AG09309 (cell line): Measurements from ENCODE around the gene GLYATL1.
"Not testable (repeated sequence)": the region's sequence is repeated elsewhere in the genome, so short reads cannot be mapped to it uniquely, and the experiment has no call there.

ENCODE experiments used
- DNase-seq: peaks from one replicate; pipeline ENCODE4 v3.0.0-alpha.2; 2010; ENCODE audit warnings: low read depth
- H3K4me3 ChIP-seq: 2 replicates; pipeline ENCODE4 v1.5.1; 2011; ENCODE audit warnings: mild to moderate bottlenecking, low read depth, low read length, moderate library complexity; ENCODE audit not compliant: control insufficient read depth
- TF ChIP-seq, protein P1 (sequence below): IDR thresholded peaks from 2 replicates; pipeline ENCODE4 v1.5.1; 2011; ENCODE audit warnings: mild to moderate bottlenecking, low read depth, low read length, inconsistent platforms; ENCODE audit not compliant: insufficient read depth, control insufficient read depth; ENCODE audit errors: missing control alignments

Gene GLYATL1

DNA sequence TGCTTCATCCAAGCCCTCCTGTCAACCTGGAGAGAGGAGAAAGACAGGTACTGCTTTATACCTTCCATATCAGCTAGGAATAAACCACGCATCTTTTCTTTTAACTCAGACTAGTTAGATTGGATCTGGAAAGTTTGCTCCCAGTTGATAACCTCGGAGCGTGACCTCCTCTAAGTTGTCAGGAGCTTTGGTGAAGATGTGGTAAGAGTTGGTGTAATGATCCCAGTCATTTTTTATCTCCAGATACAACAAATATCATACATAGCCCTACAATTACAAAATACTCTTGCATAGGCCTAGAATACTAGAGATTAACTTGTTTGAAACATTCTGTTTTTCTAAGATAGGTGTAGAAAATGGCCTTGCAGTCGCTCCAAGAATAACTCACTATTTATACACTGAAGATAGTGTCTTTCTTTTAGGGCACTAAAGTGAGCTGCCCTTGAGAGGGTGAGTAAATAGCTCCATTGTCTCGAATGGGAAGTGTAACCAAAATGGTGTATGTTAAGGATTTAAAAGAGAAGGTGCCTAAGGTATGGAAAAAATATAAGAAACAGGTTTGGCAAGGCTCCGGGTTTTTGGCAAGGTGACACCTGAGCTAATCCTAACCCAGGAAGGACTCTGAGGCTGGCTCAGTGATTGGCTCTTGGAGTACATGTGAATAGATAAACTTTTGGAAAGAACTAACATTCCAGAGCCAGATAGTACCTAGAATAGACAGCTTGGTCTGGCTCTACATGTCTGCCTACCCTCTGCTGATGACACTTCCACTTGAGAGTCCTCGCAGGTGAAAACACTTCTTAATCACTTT, 59.4 kb downstream of the GLYATL1 start:
- TF ChIP-seq, protein P1, sequence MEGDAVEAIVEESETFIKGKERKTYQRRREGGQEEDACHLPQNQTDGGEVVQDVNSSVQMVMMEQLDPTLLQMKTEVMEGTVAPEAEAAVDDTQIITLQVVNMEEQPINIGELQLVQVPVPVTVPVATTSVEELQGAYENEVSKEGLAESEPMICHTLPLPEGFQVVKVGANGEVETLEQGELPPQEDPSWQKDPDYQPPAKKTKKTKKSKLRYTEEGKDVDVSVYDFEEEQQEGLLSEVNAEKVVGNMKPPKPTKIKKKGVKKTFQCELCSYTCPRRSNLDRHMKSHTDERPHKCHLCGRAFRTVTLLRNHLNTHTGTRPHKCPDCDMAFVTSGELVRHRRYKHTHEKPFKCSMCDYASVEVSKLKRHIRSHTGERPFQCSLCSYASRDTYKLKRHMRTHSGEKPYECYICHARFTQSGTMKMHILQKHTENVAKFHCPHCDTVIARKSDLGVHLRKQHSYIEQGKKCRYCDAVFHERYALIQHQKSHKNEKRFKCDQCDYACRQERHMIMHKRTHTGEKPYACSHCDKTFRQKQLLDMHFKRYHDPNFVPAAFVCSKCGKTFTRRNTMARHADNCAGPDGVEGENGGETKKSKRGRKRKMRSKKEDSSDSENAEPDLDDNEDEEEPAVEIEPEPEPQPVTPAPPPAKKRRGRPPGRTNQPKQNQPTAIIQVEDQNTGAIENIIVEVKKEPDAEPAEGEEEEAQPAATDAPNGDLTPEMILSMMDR: no peak
- H3K4me3 ChIP-seq: no peak overlapping the region
- no peak for DNase-seq

DNA sequence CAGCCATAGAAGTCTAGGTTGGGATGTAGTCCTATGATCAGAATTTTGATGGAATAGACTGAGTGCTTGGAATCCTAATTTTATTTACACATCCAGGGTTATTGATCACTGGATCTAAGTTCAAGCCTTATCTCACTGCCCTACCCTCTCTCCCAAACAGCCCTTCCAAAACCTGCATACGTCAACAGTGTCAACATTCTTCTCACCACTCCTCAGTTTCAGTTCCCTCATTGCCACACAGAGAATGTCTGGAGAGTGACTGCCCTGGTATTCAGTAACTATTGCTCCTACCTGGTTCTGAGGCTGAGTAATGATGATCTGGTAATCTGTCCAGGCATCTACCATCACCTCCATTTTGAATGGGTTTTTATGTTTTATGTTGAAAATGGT, 60.0 kb downstream of the GLYATL1 start:
- no peak overlapping the region for H3K4me3 ChIP-seq
- DNase-seq: no peak
- TF ChIP-seq, protein P1: no peak

DNA sequence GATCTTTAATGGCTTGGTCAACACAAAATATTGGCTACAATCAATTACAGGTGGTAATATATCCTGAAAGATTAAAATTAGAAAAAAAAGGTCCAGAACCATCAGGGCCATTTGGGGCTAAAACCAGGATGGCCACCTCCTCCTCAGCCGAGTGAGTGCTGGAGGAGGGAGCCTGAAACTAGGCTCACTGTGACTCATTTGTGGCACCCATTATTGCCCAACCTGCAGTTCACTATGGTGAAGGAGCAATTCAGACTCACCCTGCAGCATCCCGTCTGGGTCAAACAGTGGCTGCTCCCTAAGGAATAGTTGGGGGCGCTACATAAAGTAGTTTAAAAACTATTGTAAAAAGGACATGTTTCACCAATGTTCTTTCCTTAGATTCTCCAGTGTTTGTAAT, 60.7 kb downstream of the GLYATL1 start:
- no peak overlapping the region for H3K4me3 ChIP-seq
- TF ChIP-seq, protein P1: no peak
- DNase-seq: no peak

DNA sequence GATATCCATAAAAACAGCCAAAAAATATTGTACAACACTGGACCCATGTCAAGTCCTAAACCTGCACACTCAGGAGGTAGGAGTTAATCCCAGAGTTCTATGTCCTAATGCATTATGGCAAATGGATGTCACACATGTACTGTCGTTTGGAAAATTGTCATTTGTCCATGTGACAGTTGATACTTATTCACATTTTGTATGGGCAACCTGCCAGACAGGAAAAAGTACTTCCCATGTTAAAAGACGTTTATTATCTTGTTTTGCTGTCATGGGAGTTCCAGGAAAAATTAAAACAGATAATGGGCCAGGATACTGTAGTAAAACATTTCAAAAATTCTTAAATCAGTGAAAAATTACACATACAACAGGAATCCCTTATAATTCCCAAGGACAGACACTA, 62.7 kb downstream of the GLYATL1 start:
- H3K4me3 ChIP-seq, DNase-seq: not testable (repeated sequence)
